H1 (cell line): ENCODE results near the gene TNFSF15. TPM values are rescaled to one million over a fixed set of nuclear protein-coding genes. Genes with fewer than 3 reads are reported as not detected.

Experiments used
- EP300 ChIP-seq, 2 experiments: IDR thresholded peaks; 1 replicate in 1 of 2; 2 replicates in 1 of 2; pipeline ENCODE4 v1.6.1; 2011 to 2012; ENCODE audit warnings: low read depth in 2 of 2, low read length in 2 of 2, mild to moderate bottlenecking in 2 of 2, borderline replicate concordance in 1 of 2, inconsistent platforms in 1 of 2, moderate library complexity in 1 of 2
- HDAC6 ChIP-seq: IDR thresholded peaks from one replicate; pipeline ENCODE4 v1.7.1; 2012; ENCODE audit warnings: low read depth, mild to moderate bottlenecking, inconsistent platforms, low read length, moderate library complexity
- JUN ChIP-seq: IDR thresholded peaks from 2 replicates; pipeline ENCODE4 v1.6.1; 2011; ENCODE audit warnings: low read depth, mild to moderate bottlenecking, improper control_type of control experiment, low read length
- MAFK ChIP-seq: IDR thresholded peaks from 2 replicates; pipeline ENCODE4 v1.6.1; 2012; ENCODE audit warnings: low read depth, mild to moderate bottlenecking, improper control_type of control experiment, low read length
- NANOG ChIP-seq: IDR thresholded peaks from 2 replicates; pipeline ENCODE4 v1.6.1; 2011; ENCODE audit warnings: low read length, low read depth, mild to moderate bottlenecking, inconsistent platforms; ENCODE audit not compliant: insufficient read depth, poor library complexity, severe bottlenecking
- POLR2AphosphoS5 ChIP-seq: IDR thresholded peaks from 2 replicates; pipeline ENCODE4 v1.6.1; 2011; ENCODE audit warnings: low read depth, low read length
- RBBP5 ChIP-seq: IDR thresholded peaks from 2 replicates; pipeline ENCODE4 v1.7.1; 2012; ENCODE audit warnings: low read depth, mild to moderate bottlenecking, inconsistent platforms, low read length, moderate library complexity, borderline replicate concordance
- TAF7 ChIP-seq: optimal IDR thresholded peaks from 2 replicates; pipeline ENCODE3; 2011; ENCODE audit warnings: low read depth, mild to moderate bottlenecking, inconsistent platforms, low read length, moderate library complexity, borderline replicate concordance
- TCF12 ChIP-seq: IDR thresholded peaks from 2 replicates; pipeline ENCODE4 v1.6.1; 2011; ENCODE audit warnings: low read depth, mild to moderate bottlenecking, low read length
- USF2 ChIP-seq: IDR thresholded peaks from 2 replicates; pipeline ENCODE4 v1.6.1; 2011; ENCODE audit warnings: low read length, improper control_type of control experiment
- polyA plus RNA-seq, 7 experiments: library from polyadenylated mRNA; depleted of rRNA in 3 of 7; stranded (reverse) in 5 of 7; unstranded in 2 of 7; fragments of >200 nt in 5 of 7; fragments of 200-250 nt in 2 of 7; gene quantifications; 1 replicate in 5 of 7; 2 replicates in 1 of 7; 4 replicates in 1 of 7; pipeline versions ENCODE4 v1.2.1 to v1.2.3, GENCODE V29; 2011 to 2013; ENCODE audit warnings: missing spikeins in 2 of 7, mixed read lengths in 2 of 7
- total RNA-seq: library from RNA; stranded (reverse); fragmentation: NEBNext Ultra II Directional; extraction: Animal tissue kit (Norgen Biotek cat#: 25700); gene quantifications from 2 replicates; pipeline ENCODE4 v1.2.1, GENCODE V29; 2021
- TF ChIP-seq, protein P1 (sequence below): fragments of 300-600 bp; sonication (generic); IDR thresholded peaks from 2 replicates; pipeline ENCODE4 v1.7.1; 2012; ENCODE audit warnings: low read length, moderate library complexity, mild to moderate bottlenecking, inconsistent platforms; ENCODE audit not compliant: insufficient replicate concordance

The TNFSF15 gene
- total and polyA plus RNA-seq, 2 of the 8 experiments (the other 6 are each of a cell fraction or from before 2014, with no cell fraction given): 0.09 to 0.17 TPM

GRCh38 chr9:114810614-114811013 is 4.8 kb upstream of the TNFSF15 start (continued):
- TF ChIP-seq, protein P1, sequence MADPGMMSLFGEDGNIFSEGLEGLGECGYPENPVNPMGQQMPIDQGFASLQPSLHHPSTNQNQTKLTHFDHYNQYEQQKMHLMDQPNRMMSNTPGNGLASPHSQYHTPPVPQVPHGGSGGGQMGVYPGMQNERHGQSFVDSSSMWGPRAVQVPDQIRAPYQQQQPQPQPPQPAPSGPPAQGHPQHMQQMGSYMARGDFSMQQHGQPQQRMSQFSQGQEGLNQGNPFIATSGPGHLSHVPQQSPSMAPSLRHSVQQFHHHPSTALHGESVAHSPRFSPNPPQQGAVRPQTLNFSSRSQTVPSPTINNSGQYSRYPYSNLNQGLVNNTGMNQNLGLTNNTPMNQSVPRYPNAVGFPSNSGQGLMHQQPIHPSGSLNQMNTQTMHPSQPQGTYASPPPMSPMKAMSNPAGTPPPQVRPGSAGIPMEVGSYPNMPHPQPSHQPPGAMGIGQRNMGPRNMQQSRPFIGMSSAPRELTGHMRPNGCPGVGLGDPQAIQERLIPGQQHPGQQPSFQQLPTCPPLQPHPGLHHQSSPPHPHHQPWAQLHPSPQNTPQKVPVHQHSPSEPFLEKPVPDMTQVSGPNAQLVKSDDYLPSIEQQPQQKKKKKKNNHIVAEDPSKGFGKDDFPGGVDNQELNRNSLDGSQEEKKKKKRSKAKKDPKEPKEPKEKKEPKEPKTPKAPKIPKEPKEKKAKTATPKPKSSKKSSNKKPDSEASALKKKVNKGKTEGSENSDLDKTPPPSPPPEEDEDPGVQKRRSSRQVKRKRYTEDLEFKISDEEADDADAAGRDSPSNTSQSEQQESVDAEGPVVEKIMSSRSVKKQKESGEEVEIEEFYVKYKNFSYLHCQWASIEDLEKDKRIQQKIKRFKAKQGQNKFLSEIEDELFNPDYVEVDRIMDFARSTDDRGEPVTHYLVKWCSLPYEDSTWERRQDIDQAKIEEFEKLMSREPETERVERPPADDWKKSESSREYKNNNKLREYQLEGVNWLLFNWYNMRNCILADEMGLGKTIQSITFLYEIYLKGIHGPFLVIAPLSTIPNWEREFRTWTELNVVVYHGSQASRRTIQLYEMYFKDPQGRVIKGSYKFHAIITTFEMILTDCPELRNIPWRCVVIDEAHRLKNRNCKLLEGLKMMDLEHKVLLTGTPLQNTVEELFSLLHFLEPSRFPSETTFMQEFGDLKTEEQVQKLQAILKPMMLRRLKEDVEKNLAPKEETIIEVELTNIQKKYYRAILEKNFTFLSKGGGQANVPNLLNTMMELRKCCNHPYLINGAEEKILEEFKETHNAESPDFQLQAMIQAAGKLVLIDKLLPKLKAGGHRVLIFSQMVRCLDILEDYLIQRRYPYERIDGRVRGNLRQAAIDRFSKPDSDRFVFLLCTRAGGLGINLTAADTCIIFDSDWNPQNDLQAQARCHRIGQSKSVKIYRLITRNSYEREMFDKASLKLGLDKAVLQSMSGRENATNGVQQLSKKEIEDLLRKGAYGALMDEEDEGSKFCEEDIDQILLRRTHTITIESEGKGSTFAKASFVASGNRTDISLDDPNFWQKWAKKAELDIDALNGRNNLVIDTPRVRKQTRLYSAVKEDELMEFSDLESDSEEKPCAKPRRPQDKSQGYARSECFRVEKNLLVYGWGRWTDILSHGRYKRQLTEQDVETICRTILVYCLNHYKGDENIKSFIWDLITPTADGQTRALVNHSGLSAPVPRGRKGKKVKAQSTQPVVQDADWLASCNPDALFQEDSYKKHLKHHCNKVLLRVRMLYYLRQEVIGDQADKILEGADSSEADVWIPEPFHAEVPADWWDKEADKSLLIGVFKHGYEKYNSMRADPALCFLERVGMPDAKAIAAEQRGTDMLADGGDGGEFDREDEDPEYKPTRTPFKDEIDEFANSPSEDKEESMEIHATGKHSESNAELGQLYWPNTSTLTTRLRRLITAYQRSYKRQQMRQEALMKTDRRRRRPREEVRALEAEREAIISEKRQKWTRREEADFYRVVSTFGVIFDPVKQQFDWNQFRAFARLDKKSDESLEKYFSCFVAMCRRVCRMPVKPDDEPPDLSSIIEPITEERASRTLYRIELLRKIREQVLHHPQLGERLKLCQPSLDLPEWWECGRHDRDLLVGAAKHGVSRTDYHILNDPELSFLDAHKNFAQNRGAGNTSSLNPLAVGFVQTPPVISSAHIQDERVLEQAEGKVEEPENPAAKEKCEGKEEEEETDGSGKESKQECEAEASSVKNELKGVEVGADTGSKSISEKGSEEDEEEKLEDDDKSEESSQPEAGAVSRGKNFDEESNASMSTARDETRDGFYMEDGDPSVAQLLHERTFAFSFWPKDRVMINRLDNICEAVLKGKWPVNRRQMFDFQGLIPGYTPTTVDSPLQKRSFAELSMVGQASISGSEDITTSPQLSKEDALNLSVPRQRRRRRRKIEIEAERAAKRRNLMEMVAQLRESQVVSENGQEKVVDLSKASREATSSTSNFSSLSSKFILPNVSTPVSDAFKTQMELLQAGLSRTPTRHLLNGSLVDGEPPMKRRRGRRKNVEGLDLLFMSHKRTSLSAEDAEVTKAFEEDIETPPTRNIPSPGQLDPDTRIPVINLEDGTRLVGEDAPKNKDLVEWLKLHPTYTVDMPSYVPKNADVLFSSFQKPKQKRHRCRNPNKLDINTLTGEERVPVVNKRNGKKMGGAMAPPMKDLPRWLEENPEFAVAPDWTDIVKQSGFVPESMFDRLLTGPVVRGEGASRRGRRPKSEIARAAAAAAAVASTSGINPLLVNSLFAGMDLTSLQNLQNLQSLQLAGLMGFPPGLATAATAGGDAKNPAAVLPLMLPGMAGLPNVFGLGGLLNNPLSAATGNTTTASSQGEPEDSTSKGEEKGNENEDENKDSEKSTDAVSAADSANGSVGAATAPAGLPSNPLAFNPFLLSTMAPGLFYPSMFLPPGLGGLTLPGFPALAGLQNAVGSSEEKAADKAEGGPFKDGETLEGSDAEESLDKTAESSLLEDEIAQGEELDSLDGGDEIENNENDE: no peak
- no peak for TF ChIP-seq EP300 (IDR thresholded peaks at IDR 0.05; ENCODE audit: borderline replicate concordance in 1 of 2, low read depth in 2 of 2, low read length in 2 of 2)
- no peak for TF ChIP-seq RBBP5
- TF ChIP-seq NANOG: no peak
- TF ChIP-seq TCF12: no peak
- TF ChIP-seq USF2: no peak
- TF ChIP-seq HDAC6: no peak
- TF ChIP-seq TAF7: no peak
- TF ChIP-seq JUN: no peak
- no peak for TF ChIP-seq MAFK
- no peak for TF ChIP-seq POLR2AphosphoS5
